ENCODE data around the gene APBB1IP.
"Not testable (repeated sequence)": the region's sequence is repeated elsewhere in the genome, so short reads cannot be mapped to it uniquely, and the experiment has no call there.

APBB1IP gene

DNA sequence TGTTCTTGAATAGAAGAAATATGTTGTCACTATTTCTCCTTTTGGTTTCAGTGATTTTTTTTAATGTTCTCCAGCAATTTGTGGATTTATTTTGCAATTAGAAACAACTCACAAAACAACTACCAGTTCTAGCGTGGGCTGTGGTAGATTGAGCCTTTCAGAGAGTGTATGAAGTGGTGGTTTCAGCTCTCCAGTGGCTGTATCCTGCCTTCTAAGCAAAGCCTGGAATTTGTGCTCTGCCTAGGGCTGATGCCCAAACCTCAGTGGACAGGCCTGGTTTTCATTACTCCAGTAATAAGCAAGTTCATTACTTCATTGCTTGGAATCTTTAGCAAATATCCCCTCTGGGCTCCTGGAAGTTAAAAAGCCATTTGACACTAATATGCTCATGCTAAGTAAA is 35.9 kb downstream of the APBB1IP start:
- no peaks in the 10 kb centered on the region for H3K36me3 ChIP-seq (ENCODE audit: insufficient read depth, low read length)
- no peak overlapping the region for H2AFZ ChIP-seq (ENCODE audit: low read depth, low read length)
- H3K4me3 ChIP-seq (ENCODE audit: low read length): no peak overlapping the region
- no peaks in the 10 kb centered on the region for H3K27me3 ChIP-seq (ENCODE audit: insufficient read depth, low read length)
- no peaks in the 10 kb centered on the region for H3K9me3 ChIP-seq (ENCODE audit: low read length)
- H3K4me1 ChIP-seq (ENCODE audit: insufficient read depth, low read length): no peaks in the 10 kb centered on the region

DNA sequence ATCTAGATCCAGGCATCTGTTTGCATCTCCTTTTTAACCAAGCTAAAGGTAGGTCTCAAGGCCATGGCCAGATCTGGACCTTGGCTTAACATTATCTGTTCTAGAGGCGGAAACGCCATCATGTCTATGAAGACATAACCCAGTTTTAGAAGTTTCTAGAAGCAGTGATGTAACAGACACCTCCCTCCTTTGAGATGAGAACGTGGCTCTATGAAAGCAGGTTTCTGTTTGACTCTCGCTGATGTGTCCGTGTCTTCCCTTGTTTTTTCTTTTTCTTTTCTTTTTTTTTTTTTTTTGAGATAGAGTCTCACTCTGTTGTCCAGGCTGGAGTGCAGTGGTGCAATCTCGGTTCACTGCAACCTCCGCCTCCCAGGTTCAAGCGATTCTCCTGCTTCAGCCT is 36.7 kb downstream of the APBB1IP start:
- not testable (repeated sequence) for H2AFZ ChIP-seq (ENCODE audit: low read depth, low read length); H3K4me3 ChIP-seq (ENCODE audit: low read length); H3K4me1 ChIP-seq (ENCODE audit: insufficient read depth, low read length); H3K27me3 ChIP-seq (ENCODE audit: insufficient read depth, low read length); H3K9me3 ChIP-seq (ENCODE audit: low read length); H3K36me3 ChIP-seq (ENCODE audit: insufficient read depth, low read length)

DNA sequence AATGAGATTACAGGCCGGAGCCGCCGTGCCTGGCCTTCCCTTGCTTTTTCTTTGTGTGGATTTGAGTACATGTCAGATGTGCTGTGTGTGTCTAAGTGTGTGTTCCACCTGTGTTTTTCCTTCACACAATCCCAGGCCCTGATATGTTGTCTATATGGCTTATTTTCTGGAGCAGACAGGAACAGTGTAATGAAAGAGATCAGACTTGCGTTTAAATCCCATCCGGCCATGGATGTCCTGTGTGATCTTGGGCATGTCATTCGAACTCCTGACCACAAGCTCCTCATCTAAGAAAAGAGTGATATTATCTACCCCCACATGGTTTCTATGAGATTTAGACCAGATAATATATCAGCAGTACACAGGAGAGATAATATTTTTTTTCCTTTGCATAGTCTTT is 37.2 kb downstream of the APBB1IP start:
- Histone ChIP-seq H3K4me1 (ENCODE audit: insufficient read depth, low read length) (no peaks in the 10 kb centered on the region), H3K36me3 (ENCODE audit: insufficient read depth, low read length) (no peaks in the 10 kb centered on the region), H2AFZ (ENCODE audit: low read depth, low read length) (no peak overlapping the region), H3K9me3 (ENCODE audit: low read length) (no peaks in the 10 kb centered on the region), H3K4me3 (ENCODE audit: low read length) (no peak overlapping the region), H3K27me3 (ENCODE audit: insufficient read depth, low read length) (no peaks in the 10 kb centered on the region)

DNA sequence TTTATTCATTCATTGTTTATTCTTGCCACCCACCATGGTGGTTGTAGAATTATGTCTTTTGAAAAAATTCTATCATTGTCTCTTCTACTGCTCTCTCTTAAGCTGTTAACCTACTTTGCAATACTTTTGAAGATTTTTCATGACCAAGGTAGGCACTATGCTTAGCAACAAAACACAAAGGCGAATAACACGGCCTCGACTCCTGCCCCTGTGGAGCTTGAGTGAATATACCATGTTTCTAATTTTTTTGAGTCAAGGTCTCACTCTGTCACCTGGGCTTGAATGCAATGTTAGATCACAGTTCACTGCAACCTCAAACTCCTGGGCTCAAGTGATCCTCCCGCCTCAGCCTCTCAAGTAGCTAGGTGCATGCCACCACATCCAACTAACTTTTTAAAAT is 39.4 kb downstream of the APBB1IP start:
- no peaks in the 10 kb centered on the region for H3K4me1 ChIP-seq (ENCODE audit: insufficient read depth, low read length)
- H3K4me3 ChIP-seq (ENCODE audit: low read length): no peak overlapping the region
- H3K9me3 ChIP-seq (ENCODE audit: low read length): no peaks in the 10 kb centered on the region
- no peaks in the 10 kb centered on the region for H3K36me3 ChIP-seq (ENCODE audit: insufficient read depth, low read length)
- no peak overlapping the region for H2AFZ ChIP-seq (ENCODE audit: low read depth, low read length)
- no peaks in the 10 kb centered on the region for H3K27me3 ChIP-seq (ENCODE audit: insufficient read depth, low read length)

DNA sequence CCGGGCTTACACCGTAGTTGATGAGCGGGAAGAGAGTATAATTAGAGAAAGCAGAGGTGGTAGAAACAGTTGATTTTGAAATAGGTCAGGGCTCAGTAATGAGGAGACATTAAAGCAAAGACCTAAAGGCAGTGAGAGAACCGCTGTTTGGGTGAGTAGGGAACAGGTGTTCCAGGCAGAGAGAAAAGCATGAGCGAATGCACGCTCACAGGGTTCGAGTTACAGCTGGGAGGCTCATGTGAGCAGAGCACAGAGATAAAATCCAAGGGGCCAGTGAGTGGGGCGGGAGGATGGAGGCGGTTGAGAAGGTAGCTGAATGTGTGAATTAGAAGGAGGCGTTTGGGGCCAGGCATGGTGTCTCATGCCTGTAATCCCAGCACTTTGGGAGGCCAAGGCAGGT is 39.9 kb downstream of the APBB1IP start:
- no peaks in the 10 kb centered on the region for H3K9me3 ChIP-seq (ENCODE audit: low read length)
- no peak overlapping the region for H2AFZ ChIP-seq (ENCODE audit: low read depth, low read length)
- H3K4me1 ChIP-seq (ENCODE audit: insufficient read depth, low read length): no peaks in the 10 kb centered on the region
- H3K36me3 ChIP-seq (ENCODE audit: insufficient read depth, low read length): no peaks in the 10 kb centered on the region
- H3K4me3 ChIP-seq (ENCODE audit: low read length): no peak overlapping the region
- no peaks in the 10 kb centered on the region for H3K27me3 ChIP-seq (ENCODE audit: insufficient read depth, low read length)

DNA sequence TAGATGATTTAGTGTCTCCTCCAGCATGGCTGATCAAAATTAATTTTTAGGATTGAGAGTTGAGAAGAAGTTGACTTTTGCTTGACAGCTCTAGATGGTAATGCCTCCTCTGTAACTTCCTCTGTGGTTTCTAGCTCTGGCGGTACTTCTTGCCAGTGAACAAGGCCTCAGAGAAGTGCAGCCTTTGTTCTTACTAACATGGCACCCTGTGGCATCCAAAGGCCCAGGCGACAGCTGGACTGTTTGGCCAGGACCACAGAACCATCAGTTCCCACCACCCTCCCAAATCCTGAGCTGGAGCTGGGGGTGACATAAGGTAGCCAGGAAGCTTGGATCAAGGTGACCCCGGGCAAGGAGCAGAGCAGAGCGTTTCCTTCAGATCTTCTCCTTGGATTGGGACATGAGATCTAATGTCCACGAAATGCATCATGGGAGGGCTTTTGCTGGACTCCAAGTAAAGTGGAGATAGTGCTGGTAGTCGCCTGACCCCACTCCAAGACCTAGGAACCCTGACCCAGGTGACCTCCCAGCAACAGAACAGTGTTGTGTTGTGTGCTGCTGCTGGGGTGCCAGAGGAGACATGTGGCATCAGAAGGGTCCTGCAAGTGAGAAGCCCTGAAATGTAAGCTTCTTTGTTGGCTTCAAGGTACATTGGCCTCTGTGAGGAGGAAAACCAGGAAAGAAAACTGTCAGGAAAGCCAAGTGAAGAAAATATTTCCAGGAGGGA is 41.8 kb downstream of the APBB1IP start:
- Histone ChIP-seq H3K4me1 (ENCODE audit: insufficient read depth, low read length) (no peaks in the 10 kb centered on the region), H3K36me3 (ENCODE audit: insufficient read depth, low read length) (no peaks in the 10 kb centered on the region), H2AFZ (ENCODE audit: low read depth, low read length) (no peak overlapping the region), H3K27me3 (ENCODE audit: insufficient read depth, low read length) (no peaks in the 10 kb centered on the region), H3K9me3 (ENCODE audit: low read length) (no peaks in the 10 kb centered on the region), H3K4me3 (ENCODE audit: low read length) (no peak overlapping the region)

DNA sequence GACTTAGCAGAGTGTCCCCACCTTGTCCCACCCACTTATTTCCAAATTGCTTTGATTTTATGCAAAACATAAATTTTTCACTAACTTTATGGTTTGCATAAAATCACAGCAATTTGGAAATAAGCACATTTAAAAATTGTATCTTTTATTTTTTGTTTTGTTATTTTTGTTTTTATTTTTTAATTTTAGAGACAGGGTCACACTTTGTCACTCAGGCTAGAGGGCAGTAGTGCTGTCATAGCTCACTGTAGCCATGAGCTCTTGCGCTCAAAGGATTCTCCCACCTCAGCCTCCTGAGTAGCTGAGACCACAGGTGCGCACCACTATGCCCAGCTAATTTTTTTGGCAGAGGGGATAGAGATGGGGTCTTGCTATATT is 43.2 kb downstream of the APBB1IP start:
- Histone ChIP-seq H2AFZ (ENCODE audit: low read depth, low read length) (no peak overlapping the region), H3K36me3 (ENCODE audit: insufficient read depth, low read length) (no peaks in the 10 kb centered on the region), H3K27me3 (ENCODE audit: insufficient read depth, low read length) (no peaks in the 10 kb centered on the region), H3K4me1 (ENCODE audit: insufficient read depth, low read length) (no peaks in the 10 kb centered on the region), H3K4me3 (ENCODE audit: low read length) (no peak overlapping the region), H3K9me3 (ENCODE audit: low read length) (no peaks in the 10 kb centered on the region)

DNA sequence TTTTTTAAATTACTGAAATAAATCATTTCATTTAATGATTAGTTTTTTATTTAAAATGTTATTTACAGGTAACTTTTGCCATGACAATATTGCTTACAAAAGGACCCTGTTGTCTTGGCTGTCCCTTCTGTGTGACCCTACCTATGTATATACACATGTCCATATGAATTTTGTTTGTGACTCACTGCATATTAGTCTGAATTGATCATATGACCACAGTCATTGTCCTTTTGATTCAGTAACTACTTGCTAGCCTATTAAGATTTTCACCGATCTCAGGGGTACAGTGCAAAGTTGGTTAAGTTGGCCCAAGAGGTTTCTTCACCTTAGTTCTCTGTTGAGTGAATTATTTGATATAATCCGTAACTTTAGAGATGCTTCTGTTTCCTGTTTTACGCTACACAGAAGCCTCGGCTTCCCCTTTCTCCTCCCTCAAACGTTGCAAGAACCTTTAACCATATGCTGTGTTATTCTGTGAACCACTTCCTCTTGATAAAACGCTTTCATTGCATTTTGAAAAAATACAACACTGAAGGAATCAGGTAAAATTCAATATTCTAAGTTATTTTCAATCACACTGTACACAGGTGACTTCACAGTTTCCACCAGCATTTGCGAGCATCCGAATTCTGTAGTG is 43.9 kb downstream of the APBB1IP start:
- Histone ChIP-seq H3K4me3 (ENCODE audit: low read length) (no peak overlapping the region), H2AFZ (ENCODE audit: low read depth, low read length) (no peak overlapping the region), H3K4me1 (ENCODE audit: insufficient read depth, low read length) (no peaks in the 10 kb centered on the region), H3K9me3 (ENCODE audit: low read length) (no peaks in the 10 kb centered on the region), H3K27me3 (ENCODE audit: insufficient read depth, low read length) (no peaks in the 10 kb centered on the region), H3K36me3 (ENCODE audit: insufficient read depth, low read length) (no peaks in the 10 kb centered on the region)

DNA sequence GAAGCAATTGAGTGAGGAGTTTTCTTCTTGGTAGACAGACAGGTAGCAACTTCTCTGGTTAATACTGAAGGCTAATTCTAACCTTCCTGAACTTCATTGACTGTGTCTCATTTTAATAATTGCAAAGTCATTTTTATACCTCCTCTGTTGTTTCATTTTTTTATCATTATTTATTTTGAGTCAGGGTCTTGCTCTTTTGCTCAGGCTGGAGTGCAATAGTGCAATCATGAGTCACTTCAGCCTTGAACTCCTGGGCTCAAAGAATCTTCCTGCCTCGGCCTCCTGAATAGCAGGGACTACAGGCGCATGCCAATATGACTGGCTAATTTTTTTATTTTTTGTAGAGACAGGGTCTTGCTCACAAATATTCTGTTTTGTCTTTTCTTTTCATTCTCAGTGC is 45.4 kb downstream of the APBB1IP start:
- Histone ChIP-seq H3K9me3 (ENCODE audit: low read length) (no peaks in the 10 kb centered on the region), H3K4me1 (ENCODE audit: insufficient read depth, low read length) (no peaks in the 10 kb centered on the region), H3K4me3 (ENCODE audit: low read length) (no peak overlapping the region), H3K27me3 (ENCODE audit: insufficient read depth, low read length) (no peaks in the 10 kb centered on the region), H2AFZ (ENCODE audit: low read depth, low read length) (no peak overlapping the region), H3K36me3 (ENCODE audit: insufficient read depth, low read length) (no peaks in the 10 kb centered on the region)

DNA sequence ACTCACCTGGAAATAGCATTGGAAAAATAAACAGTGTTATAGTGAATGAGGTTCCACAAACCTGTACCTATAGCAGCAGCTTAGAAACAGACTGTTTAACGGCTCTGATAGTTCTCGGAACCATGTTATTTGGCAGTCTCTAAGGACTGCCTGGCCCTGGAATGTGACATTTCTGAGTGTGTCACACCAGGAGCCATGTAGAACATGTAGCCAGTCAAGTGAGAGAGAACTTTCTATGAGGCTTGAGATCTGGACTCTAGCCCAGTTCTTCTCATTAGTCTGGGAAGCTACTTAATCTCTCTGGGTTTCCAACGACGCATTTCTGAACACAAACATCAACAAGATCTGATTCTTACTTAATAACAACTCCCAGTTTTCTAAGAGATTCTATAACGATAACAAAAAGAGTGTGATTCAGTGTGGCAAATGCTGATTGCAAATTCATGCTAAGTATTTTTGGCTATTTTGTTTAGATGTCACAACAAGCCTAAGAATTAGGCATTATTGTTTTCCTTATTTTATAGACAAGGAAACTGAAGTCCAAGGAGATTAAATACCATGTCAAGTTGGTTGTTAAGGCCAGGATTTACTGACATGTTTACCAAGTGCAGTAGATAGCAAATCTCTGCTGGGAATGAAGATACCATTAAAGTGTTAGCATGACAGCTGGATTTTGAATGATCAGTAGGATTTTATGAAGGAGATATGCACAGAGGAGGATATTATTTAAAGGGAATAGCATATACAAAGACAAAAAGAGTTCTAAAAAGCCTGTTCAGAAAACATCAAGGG is 47.2 kb downstream of the APBB1IP start:
- H3K9me3 ChIP-seq (ENCODE audit: low read length): no peaks in the 10 kb centered on the region
- H3K4me1 ChIP-seq (ENCODE audit: insufficient read depth, low read length): peaks cover 3% of the 10 kb centered on the region
- H3K4me3 ChIP-seq (ENCODE audit: low read length): no peak overlapping the region
- no peaks in the 10 kb centered on the region for H3K36me3 ChIP-seq (ENCODE audit: insufficient read depth, low read length)
- no peak overlapping the region for H2AFZ ChIP-seq (ENCODE audit: low read depth, low read length)
- H3K27me3 ChIP-seq (ENCODE audit: insufficient read depth, low read length): no peaks in the 10 kb centered on the region

DNA sequence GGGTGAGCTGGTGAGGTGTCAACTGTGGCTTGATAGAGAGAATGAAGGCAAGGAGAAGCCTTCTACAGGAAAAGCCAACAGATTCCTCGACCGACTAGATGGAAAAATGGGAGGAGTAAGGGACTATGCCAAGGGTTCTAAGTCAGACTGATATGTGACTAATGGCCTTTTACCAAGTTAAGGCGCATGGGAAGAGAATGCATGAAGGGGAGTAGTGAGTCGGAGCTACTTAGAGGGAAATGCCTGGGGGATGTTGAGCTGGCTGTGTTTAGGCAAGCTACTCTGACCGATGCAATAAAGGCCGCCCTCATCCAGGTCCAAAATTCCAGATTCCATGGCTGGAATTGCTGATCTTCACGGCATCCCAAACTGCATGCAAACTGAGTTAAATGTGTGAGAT is 48.2 kb downstream of the APBB1IP start:
- Histone ChIP-seq H3K4me3 (ENCODE audit: low read length) (no peak overlapping the region), H3K27me3 (ENCODE audit: insufficient read depth, low read length) (no peaks in the 10 kb centered on the region), H2AFZ (ENCODE audit: low read depth, low read length) (no peak overlapping the region), H3K4me1 (ENCODE audit: insufficient read depth, low read length) (peaks cover 3% of the 10 kb centered on the region), H3K36me3 (ENCODE audit: insufficient read depth, low read length) (no peaks in the 10 kb centered on the region), H3K9me3 (ENCODE audit: low read length) (no peaks in the 10 kb centered on the region)

DNA sequence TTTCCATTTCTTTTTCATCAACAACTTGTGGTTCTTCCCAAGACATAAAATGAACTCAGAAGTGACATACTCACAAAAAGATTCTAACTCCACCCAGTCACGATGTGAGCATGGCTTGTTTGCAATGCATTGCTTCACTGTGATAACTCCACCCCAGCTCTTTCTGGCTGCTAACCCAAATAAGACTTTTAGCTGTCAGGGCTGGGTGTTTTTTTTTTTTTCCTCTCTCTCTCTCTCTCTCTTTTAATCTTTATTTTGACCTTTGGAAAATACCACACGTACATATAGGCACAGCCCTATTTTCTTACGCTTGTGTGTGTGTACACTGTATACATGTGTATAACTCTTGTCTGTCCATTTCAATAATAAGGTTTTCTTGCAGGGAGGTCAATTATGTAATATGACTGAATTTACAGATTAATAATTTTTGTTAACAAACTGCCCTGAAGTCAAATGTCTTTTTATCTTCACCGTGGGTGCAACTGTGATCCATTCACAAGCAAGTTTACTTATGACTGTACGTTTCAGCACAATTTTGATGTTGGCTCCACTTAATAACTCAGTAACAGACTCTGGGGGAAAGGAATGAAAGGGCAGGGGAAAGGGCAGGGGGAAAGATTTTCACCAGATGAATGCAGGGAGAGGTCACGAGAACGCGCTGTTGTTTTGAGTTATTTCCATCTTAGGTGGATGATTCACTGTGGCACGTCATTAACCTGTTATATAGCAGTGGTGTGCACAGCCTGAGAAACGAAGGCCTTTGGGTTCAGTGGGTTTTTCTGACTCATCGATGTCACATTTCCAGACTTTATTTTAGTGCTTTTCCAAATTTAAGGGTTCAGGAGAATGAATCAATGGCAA is 49.1 kb downstream of the APBB1IP start:
- Histone ChIP-seq H3K4me1 (ENCODE audit: insufficient read depth, low read length) (peaks cover 3% of the 10 kb centered on the region), H3K4me3 (ENCODE audit: low read length) (no peak overlapping the region), H3K27me3 (ENCODE audit: insufficient read depth, low read length) (no peaks in the 10 kb centered on the region), H3K36me3 (ENCODE audit: insufficient read depth, low read length) (no peaks in the 10 kb centered on the region), H3K9me3 (ENCODE audit: low read length) (no peaks in the 10 kb centered on the region), H2AFZ (ENCODE audit: low read depth, low read length) (no peak overlapping the region)

DNA sequence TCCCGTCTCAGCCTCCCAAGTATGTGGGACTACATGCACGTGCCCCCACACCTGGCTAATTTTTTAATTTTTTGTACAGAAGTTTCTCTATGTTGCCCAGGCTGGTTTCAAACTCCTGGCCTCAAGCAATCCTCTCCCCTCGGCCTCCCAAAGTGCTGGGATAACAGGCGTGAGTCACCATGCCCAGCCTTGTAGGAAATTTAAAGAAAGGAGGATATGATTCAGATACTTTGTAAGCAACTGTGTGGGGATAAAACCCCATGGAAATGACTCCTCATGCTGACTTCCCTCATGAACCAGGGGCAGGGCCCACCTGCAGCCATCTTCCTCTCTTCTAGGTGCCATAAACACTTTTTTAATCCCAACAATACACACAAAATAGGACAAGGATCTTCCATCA is 50.2 kb downstream of the APBB1IP start:
- Histone ChIP-seq H2AFZ (ENCODE audit: low read depth, low read length) (no peak overlapping the region), H3K4me3 (ENCODE audit: low read length) (no peak overlapping the region), H3K4me1 (ENCODE audit: insufficient read depth, low read length) (peaks cover 3% of the 10 kb centered on the region), H3K9me3 (ENCODE audit: low read length) (no peaks in the 10 kb centered on the region), H3K27me3 (ENCODE audit: insufficient read depth, low read length) (no peaks in the 10 kb centered on the region), H3K36me3 (ENCODE audit: insufficient read depth, low read length) (no peaks in the 10 kb centered on the region)
